H1 (cell line): ENCODE results near the gene MAP6. TPM values are rescaled to one million over a fixed set of nuclear protein-coding genes. Genes with fewer than 3 reads are reported as not detected.

Experiments
- CTCF ChIA-PET: fragments of 300-600 bp; sonication (Branson Sonifier 250); formaldehyde crosslinking; loops from one replicate; lab custom pipeline; 2021; ENCODE audit not compliant: partially characterized antibody; lab: Charles Lee
- POLR2A ChIA-PET: fragments of 300-600 bp; sonication (Branson Sonifier 250); formaldehyde crosslinking; loops from one replicate; lab custom pipeline; 2021; ENCODE audit warnings: inconsistent platforms; ENCODE audit not compliant: partially characterized antibody; lab: Charles Lee
- DNase-seq, 2 experiments: peaks; one replicate each; pipeline versions ENCODE4 v3.0.0 to v3.0.0-alpha.2; 2010 to 2022; ENCODE audit warnings: low spot score in 2 of 2, low read depth in 1 of 2, mixed read lengths in 1 of 2
- FAIRE-seq: peaks from 2 replicates; lab custom pipeline; 2011; peaks lifted over from hg19 to GRCh38; lab: Jason Lieb, UNC
- H2AFZ ChIP-seq: 2 replicates; pipeline ENCODE4 v1.8.1; 2012; ENCODE audit warnings: low read length, inconsistent platforms
- H2AK5ac ChIP-seq: 2 replicates; pipeline ENCODE4 v1.6.1; 2013; ENCODE audit warnings: low read depth, low read length
- H2BK120ac ChIP-seq: replicated peaks from 2 replicates; pipeline ENCODE3; 2013; ENCODE audit warnings: low read depth, low read length, inconsistent platforms
- H2BK12ac ChIP-seq: 2 replicates; pipeline ENCODE4 v1.6.1; 2013; ENCODE audit warnings: low read depth, low read length
- H2BK15ac ChIP-seq: 2 replicates; pipeline ENCODE4 v1.6.1; 2013; ENCODE audit warnings: low read length
- H2BK20ac ChIP-seq: 2 replicates; pipeline ENCODE4 v1.6.1; 2013; ENCODE audit warnings: low read length
- H2BK5ac ChIP-seq: 2 replicates; pipeline ENCODE4 v1.6.1; 2013; ENCODE audit warnings: low read depth, low read length
- H3K14ac ChIP-seq: 2 replicates; pipeline ENCODE4 v1.6.1; 2013; ENCODE audit warnings: inconsistent platforms; ENCODE audit not compliant: insufficient read length
- H3K18ac ChIP-seq: 2 replicates; pipeline ENCODE4 v1.6.1; 2013; ENCODE audit warnings: low read length; ENCODE audit errors: extremely low read depth
- H3K23ac ChIP-seq: 2 replicates; pipeline ENCODE4 v1.6.1; 2013; ENCODE audit warnings: inconsistent platforms; ENCODE audit not compliant: insufficient read length
- H3K23me2 ChIP-seq: 2 replicates; pipeline ENCODE4 v1.6.1; 2013; ENCODE audit warnings: low read depth, low read length
- H3K27ac ChIP-seq: 2 replicates; pipeline ENCODE4 v1.6.1; 2011; ENCODE audit warnings: low read depth, low read length, inconsistent platforms
- H3K27me3 ChIP-seq, 4 experiments: replicated peaks in 1 of 4; 1 replicate in 1 of 4; 2 replicates in 3 of 4; pipeline versions ENCODE4 v1.6.1 to v1.8.1; 2011 to 2013; ENCODE audit warnings: low read length in 3 of 4, mild to moderate bottlenecking in 3 of 4, inconsistent platforms in 2 of 4, mixed read lengths in 2 of 4, moderate library complexity in 1 of 4; ENCODE audit not compliant: control insufficient read depth in 3 of 4, insufficient read depth in 3 of 4; ENCODE audit errors: extremely low read depth in 1 of 4
- H3K36me3 ChIP-seq, 4 experiments: 2 replicates each; pipeline versions ENCODE4 v1.6.1 to v1.8.1; 2011 to 2013; ENCODE audit warnings: mild to moderate bottlenecking in 4 of 4, low read length in 3 of 4, moderate library complexity in 2 of 4, control low read depth in 1 of 4, inconsistent platforms in 1 of 4; ENCODE audit not compliant: insufficient read depth in 4 of 4, control insufficient read depth in 2 of 4
- H3K4ac ChIP-seq: replicated peaks from 2 replicates; pipeline ENCODE3; 2013; ENCODE audit warnings: low read length, low read depth, mixed read lengths, inconsistent platforms; ENCODE audit not compliant: insufficient read length
- H3K4me1 ChIP-seq, 4 experiments: replicated peaks in 1 of 4; 1 replicate in 1 of 4; 2 replicates in 3 of 4; pipeline versions ENCODE4 v1.6.1 to v1.8.1; 2011 to 2013; ENCODE audit warnings: low read length in 3 of 4, inconsistent platforms in 2 of 4, mixed read lengths in 1 of 4; ENCODE audit not compliant: insufficient read depth in 4 of 4, control insufficient read depth in 3 of 4
- H3K4me2 ChIP-seq, 2 experiments: 2 replicates each; pipeline versions ENCODE4 v1.6.1 to v1.8.1; 2011 to 2013; ENCODE audit warnings: low read depth in 2 of 2, low read length in 2 of 2, control low read depth in 1 of 2, inconsistent platforms in 1 of 2, mild to moderate bottlenecking in 1 of 2; ENCODE audit not compliant: insufficient read depth in 1 of 2
- H3K4me3 ChIP-seq, 4 experiments: fragments of 200-600, 300-600 bp in 1 of 4; sonication (generic), shearing (Covaris generic), sonication (Bioruptor Twin) in 1 of 4; 2 replicates each; pipeline versions ENCODE4 v1.5.1 to v1.8.1; 2011 to 2016; ENCODE audit warnings: low read length in 4 of 4, low read depth in 3 of 4, control low read depth in 2 of 4, inconsistent platforms in 2 of 4, mild to moderate bottlenecking in 2 of 4, mixed read lengths in 1 of 4, moderate library complexity in 1 of 4; ENCODE audit not compliant: insufficient read depth in 2 of 4; ENCODE audit errors: extremely low read depth in 1 of 4
- H3K56ac ChIP-seq: replicated peaks from 2 replicates; pipeline ENCODE3; 2013; ENCODE audit warnings: low read depth, mild to moderate bottlenecking, mixed read lengths, low read length, inconsistent platforms; ENCODE audit not compliant: insufficient read length
- H3K79me1 ChIP-seq: 2 replicates; pipeline ENCODE4 v1.6.1; 2013; ENCODE audit warnings: low read depth, low read length, control low read depth
- H3K79me2 ChIP-seq, 2 experiments: 2 replicates each; pipeline versions ENCODE4 v1.6.1 to v1.8.1; 2012 to 2013; ENCODE audit warnings: low read length in 2 of 2, mild to moderate bottlenecking in 2 of 2, inconsistent platforms in 1 of 2; ENCODE audit not compliant: insufficient read depth in 2 of 2, control insufficient read depth in 1 of 2
- H3K9ac ChIP-seq, 4 experiments: replicated peaks in 1 of 4; 1 replicate in 1 of 4; 2 replicates in 3 of 4; pipeline versions ENCODE4 v1.6.1 to v1.8.1; 2011 to 2013; ENCODE audit warnings: low read depth in 3 of 4, low read length in 3 of 4, control low read depth in 2 of 4, mild to moderate bottlenecking in 2 of 4, moderate library complexity in 2 of 4, inconsistent platforms in 1 of 4; ENCODE audit errors: extremely low read depth in 1 of 4
- H3K9me3 ChIP-seq, 2 experiments: 2 replicates each; pipeline versions ENCODE4 v1.6.1 to v1.8.1; 2012 to 2013; ENCODE audit warnings: mild to moderate bottlenecking in 2 of 2, moderate library complexity in 2 of 2, control low read depth in 1 of 2, inconsistent platforms in 1 of 2, low read depth in 1 of 2, low read length in 1 of 2, mixed read lengths in 1 of 2; ENCODE audit not compliant: insufficient read depth in 2 of 2
- H4K20me1 ChIP-seq, 2 experiments: replicated peaks in 1 of 2; 2 replicates each; pipeline versions ENCODE3 to v1.8.1; 2011 to 2013; ENCODE audit warnings: inconsistent platforms in 2 of 2, low read length in 2 of 2, mild to moderate bottlenecking in 1 of 2; ENCODE audit not compliant: insufficient read depth in 2 of 2, control insufficient read depth in 1 of 2
- H4K5ac ChIP-seq: 2 replicates; pipeline ENCODE4 v1.6.1; 2013; ENCODE audit warnings: low read length, low read depth, mixed read lengths, inconsistent platforms; ENCODE audit not compliant: insufficient read length
- H4K8ac ChIP-seq: 2 replicates; pipeline ENCODE4 v1.8.0; 2013; ENCODE audit warnings: mild to moderate bottlenecking, moderate library complexity, low read length, inconsistent platforms; ENCODE audit not compliant: insufficient read depth; ENCODE audit errors: extremely low read depth
- H4K91ac ChIP-seq: replicated peaks from 2 replicates; pipeline ENCODE3; 2013; ENCODE audit warnings: low read length, mixed read lengths, inconsistent platforms; ENCODE audit not compliant: insufficient read length
- ATF3 ChIP-seq: IDR thresholded peaks from 2 replicates; pipeline ENCODE4 v1.6.1; 2011; ENCODE audit warnings: low read depth, mild to moderate bottlenecking, low read length; ENCODE audit not compliant: insufficient read depth
- BACH1 ChIP-seq: IDR thresholded peaks from 2 replicates; pipeline ENCODE4 v1.6.1; 2012; ENCODE audit warnings: low read length, improper control_type of control experiment
- CBX5 ChIP-seq: fragments of 300-800, 300-1000 bp; sonication (generic); IDR thresholded peaks from 2 replicates; pipeline ENCODE4 v1.7.1; 2016; ENCODE audit warnings: antibody characterized with exemption, low read length, low read depth
- CBX8 ChIP-seq: fragments of 300-800, 300-1000 bp; sonication (generic); IDR thresholded peaks from 2 replicates; pipeline ENCODE4 v1.7.1; 2016; ENCODE audit warnings: low read depth, low read length, borderline replicate concordance
- GABPA ChIP-seq: IDR thresholded peaks from 2 replicates; pipeline ENCODE4 v1.6.1; 2011; ENCODE audit warnings: mild to moderate bottlenecking, low read length, moderate library complexity, borderline replicate concordance; ENCODE audit not compliant: insufficient read depth
- JUND ChIP-seq: IDR thresholded peaks from 2 replicates; pipeline ENCODE4 v1.6.1; 2011; ENCODE audit warnings: mild to moderate bottlenecking, improper control_type of control experiment, low read length
- KDM1A ChIP-seq: fragments of 200-600, 300-600 bp; sonication (generic); IDR thresholded peaks from 2 replicates; pipeline ENCODE4 v1.7.1; 2016; ENCODE audit warnings: mild to moderate bottlenecking, low read length, borderline replicate concordance
- KDM5A ChIP-seq: fragments of 200-600 bp; IDR thresholded peaks from 2 replicates; pipeline ENCODE4 v1.7.1; 2012; ENCODE audit warnings: mild to moderate bottlenecking, low read length, inconsistent platforms, mixed read lengths
- POLR2AphosphoS5 ChIP-seq: IDR thresholded peaks from 2 replicates; pipeline ENCODE4 v1.6.1; 2011; ENCODE audit warnings: low read depth, low read length
- RFX5 ChIP-seq: IDR thresholded peaks from 2 replicates; pipeline ENCODE4 v1.6.1; 2011; ENCODE audit warnings: low read depth, low read length, improper control_type of control experiment, borderline replicate concordance
- SRF ChIP-seq: IDR thresholded peaks from 2 replicates; pipeline ENCODE4 v1.6.1; 2011; ENCODE audit warnings: mild to moderate bottlenecking, low read depth, low read length, moderate library complexity
- SUZ12 ChIP-seq: fragments of 200-600 bp; sonication (generic); IDR thresholded peaks from 2 replicates; pipeline ENCODE4 v1.6.1; 2012; ENCODE audit warnings: mild to moderate bottlenecking, inconsistent platforms, low read length, moderate library complexity, mixed read lengths
- TCF12 ChIP-seq: IDR thresholded peaks from 2 replicates; pipeline ENCODE4 v1.6.1; 2011; ENCODE audit warnings: low read depth, mild to moderate bottlenecking, low read length
- WGBS, 2 experiments: shearing (Covaris generic) in 1 of 2; methylation state at CpG; one replicate each; pipeline versions ENCODE4 v1.1.6 to v1.1.7; 2013 to 2015; ENCODE audit warnings: low lambda C conversion rate in 2 of 2, mixed read lengths in 2 of 2, inconsistent platforms in 1 of 2, low coverage in 1 of 2, missing lambda C conversion rate in 1 of 2; ENCODE audit not compliant: insufficient replicate concordance in 2 of 2, insufficient coverage in 1 of 2, insufficient read length in 1 of 2; ENCODE audit errors: extremely low coverage in 1 of 2, missing lambda C conversion rate in 1 of 2; 5-methylcytosine and 5-hydroxymethylcytosine counted together
- polyA plus RNA-seq, 7 experiments: library from polyadenylated mRNA; depleted of rRNA in 3 of 7; stranded (reverse) in 5 of 7; unstranded in 2 of 7; fragments of >200 nt in 5 of 7; fragments of 200-250 nt in 2 of 7; gene quantifications; 1 replicate in 5 of 7; 2 replicates in 1 of 7; 4 replicates in 1 of 7; pipeline versions ENCODE4 v1.2.1 to v1.2.3, GENCODE V29; 2011 to 2013; ENCODE audit warnings: missing spikeins in 2 of 7, mixed read lengths in 2 of 7
- total RNA-seq: library from RNA; stranded (reverse); fragmentation: NEBNext Ultra II Directional; extraction: Animal tissue kit (Norgen Biotek cat#: 25700); gene quantifications from 2 replicates; pipeline ENCODE4 v1.2.1, GENCODE V29; 2021

Gene MAP6
- total and polyA plus RNA-seq, 2 of the 8 experiments (the other 6 are each of a cell fraction or from before 2014, with no cell fraction given) = 0.54 to 0.89 TPM

DNA sequence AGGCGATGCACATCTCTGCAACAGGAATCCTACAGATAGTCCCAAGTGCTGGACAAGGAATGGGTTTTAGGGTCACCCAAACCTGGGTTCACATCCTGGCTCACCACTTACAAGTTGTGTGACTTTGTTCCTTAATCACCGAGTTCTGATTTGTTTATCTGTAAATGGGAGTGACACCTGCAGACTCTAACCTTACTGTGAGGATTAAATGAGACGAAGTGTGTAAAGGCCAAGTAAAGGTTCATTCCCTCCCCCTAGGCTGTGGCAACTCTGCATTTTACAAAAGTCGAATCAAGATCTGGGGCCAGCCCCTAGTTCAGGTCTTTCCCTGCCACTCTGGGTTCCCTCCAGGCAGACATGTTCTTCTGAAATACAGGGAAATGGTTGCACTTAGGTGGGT, 71.9 kb downstream of the MAP6 start:
- H2BK12ac ChIP-seq = no peak overlapping the region
- peaks cover 0 to 3% (median 0%) of the 10 kb centered on the region in 4 experiments; a peak in 1 of 7 replicates for H3K27me3 ChIP-seq
- H2BK5ac ChIP-seq = no peak overlapping the region; the same call in 1 of the 2 replicates
- no peak overlapping the region for H3K4ac ChIP-seq
- no peak overlapping the region for H2BK15ac ChIP-seq
- no peak for TF ChIP-seq JUND
- no peak for TF ChIP-seq CBX8
- no peak for TF ChIP-seq GABPA
- no peak for TF ChIP-seq ATF3
- no peak for TF ChIP-seq RFX5
- no peak for TF ChIP-seq SRF
- TF ChIP-seq POLR2AphosphoS5 = no peak
- no peak for TF ChIP-seq BACH1
- no peak for TF ChIP-seq CBX5
- no peak for TF ChIP-seq TCF12
- TF ChIP-seq KDM1A = no peak
- TF ChIP-seq SUZ12 = no peak
- TF ChIP-seq KDM5A = no peak
- H3K79me2 ChIP-seq = no peaks in the 10 kb centered on the region
- ChIA-PET POLR2A (interaction anchor here (0.9 to 1.6 kb wide), 2 partner anchors 19 to 34 kb away, joined by 5 read pairs; no protein-coding TSS in a partner anchor), CTCF (interaction anchor here (0.6 to 7.2 kb wide), 24 partner anchors 8 to 171 kb away, joined by 3 to 74 read pairs (median 5); no protein-coding TSS in a partner anchor)
- H4K20me1 ChIP-seq = no peaks in the 10 kb centered on the region
- H2BK120ac ChIP-seq = no peak overlapping the region
- H3K23me2 ChIP-seq = no peaks in the 10 kb centered on the region; the same call in 1 of the 2 replicates
- H3K9ac ChIP-seq = no peak overlapping the region
- no peak overlapping the region for H3K14ac ChIP-seq
- no peak overlapping the region for H4K8ac ChIP-seq
- H3K36me3 ChIP-seq = no peaks in the 10 kb centered on the region
- H3K4me3 ChIP-seq = no peak overlapping the region
- H2AK5ac ChIP-seq = no peak overlapping the region
- no peaks in the 10 kb centered on the region for H3K79me1 ChIP-seq
- no peak overlapping the region for H2AFZ ChIP-seq
- no peak overlapping the region for H3K23ac ChIP-seq
- H2BK20ac ChIP-seq = no peak overlapping the region
- H3K4me1 ChIP-seq = peaks cover 0 to 4% (median 0%) of the 10 kb centered on the region in 4 experiments; a peak in 2 of 7 replicates
- FAIRE-seq (no peak), DNase-seq (no peak)
- no peak overlapping the region for H3K27ac ChIP-seq
- no peak overlapping the region for H3K4me2 ChIP-seq
- H4K5ac ChIP-seq = no peak overlapping the region
- H3K56ac ChIP-seq = no peak overlapping the region
- H4K91ac ChIP-seq = no peak overlapping the region
- H3K9me3 ChIP-seq = no peaks in the 10 kb centered on the region
- no peak overlapping the region for H3K18ac ChIP-seq
- 72% methylated on average over 4 of the region's 4 CpGs; no CpG with 5 or more reads in 1 of the 2 experiments for WGBS, 2 experiments
